Activated CD4-positive, alpha-beta T cell treated with anti-CD3 and anti-CD28 coated beads for 36 hours (primary cell): Measurements from ENCODE around the gene VKORC1. TPM values are rescaled to one million over a fixed set of nuclear protein-coding genes. Genes with fewer than 3 reads are reported as not detected.

ENCODE experiments used
- ATAC-seq: fragments of 200-7000 bp; cut with Tn5 transposase; one replicate; pipeline ENCODE4 v1.10.0; 2021; ENCODE audit warnings: mild to moderate bottlenecking, moderate library complexity
- CTCF ChIA-PET: fragments of 350-600 bp; sonication (Branson Sonifier 250); formaldehyde crosslinking; loops from one replicate; lab custom pipeline; 2021; ENCODE audit warnings: antibody characterized with exemption; lab: Charles Lee
- POLR2A ChIA-PET: fragments of 350-600 bp; sonication (Branson Sonifier 250); formaldehyde crosslinking; loops from one replicate; lab custom pipeline; 2021; ENCODE audit warnings: antibody characterized with exemption, inconsistent platforms; lab: Charles Lee
- DNase-seq: peaks from one replicate; pipeline ENCODE4 v3.0.0-alpha.2; 2020
- H3K27ac Mint-ChIP-seq: one replicate; pipeline ENCODE4 v1.8.0; 2021; ENCODE audit warnings: mixed read lengths
- H3K27me3 Mint-ChIP-seq: one replicate; pipeline ENCODE4 v1.8.0; 2021; ENCODE audit warnings: mixed read lengths
- H3K36me3 Mint-ChIP-seq: one replicate; pipeline ENCODE4 v1.8.0; 2021; ENCODE audit warnings: low read depth, mixed read lengths
- H3K4me1 Mint-ChIP-seq: one replicate; pipeline ENCODE4 v1.8.0; 2021; ENCODE audit warnings: mixed read lengths
- H3K4me3 Mint-ChIP-seq: one replicate; pipeline ENCODE4 v1.8.0; 2021; ENCODE audit warnings: mild to moderate bottlenecking, moderate library complexity, mixed read lengths
- H3K9me3 Mint-ChIP-seq: one replicate; pipeline ENCODE4 v1.8.0; 2021; ENCODE audit warnings: low read depth, mixed read lengths
- intact Hi-C, 2 experiments: fragments of 100-400 bp; cut with DNase I in 1 of 2; cut with micrococcal nuclease in 1 of 2; formaldehyde crosslinking; loops; one replicate each; pipeline versions ENCODE4 v1.14.2 to v1.15.1; 2022 to 2024; cut with DNase I, micrococcal nuclease
- total RNA-seq, 2 experiments: library from RNA; stranded (reverse); gene quantifications; one replicate each; pipeline ENCODE4 v1.2.3, GENCODE V29; 2021

The VKORC1 gene
- total RNA-seq, 2 experiments from 2014 or later: 59.6 to 64.2 TPM

DNA sequence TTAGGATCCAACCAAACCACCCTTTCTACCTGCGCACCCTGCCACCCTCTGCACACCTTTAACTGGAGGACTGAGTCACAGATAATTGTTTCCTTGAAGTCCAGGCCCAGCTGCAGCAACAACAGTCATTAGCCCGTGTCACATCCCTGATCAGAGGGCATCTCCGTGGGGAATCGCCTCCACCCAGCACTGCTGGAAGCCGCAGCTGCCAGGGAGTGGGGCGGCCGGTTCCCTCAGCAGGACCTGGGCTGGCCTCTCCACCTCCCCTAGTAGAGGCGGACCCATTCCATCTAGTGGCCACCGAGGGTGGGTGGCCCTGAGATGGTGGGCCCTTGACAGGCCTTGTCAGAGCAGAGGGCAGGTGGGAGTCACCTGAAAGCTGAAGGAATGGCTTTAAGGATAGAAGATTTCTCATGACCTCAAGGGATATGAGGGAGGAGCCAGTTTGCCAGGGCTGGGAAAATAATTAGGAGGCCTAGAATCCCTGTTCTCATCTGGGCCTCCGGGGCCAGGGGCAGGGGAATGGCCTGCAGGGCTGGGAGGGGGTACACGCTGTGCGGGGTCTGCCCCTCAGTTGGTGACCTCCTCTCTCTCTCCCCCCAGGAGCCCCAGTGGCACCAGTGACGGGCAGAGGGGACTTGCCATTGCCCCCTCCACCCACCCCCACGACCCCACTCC, 12.1 kb downstream of the VKORC1 start:
- Mint-ChIP-seq H3K27ac (peak overlapping the region; percentile 8), H3K9me3 (no peaks in the 10 kb centered on the region), H3K36me3 (peaks cover 24% of the 10 kb centered on the region), H3K4me1 (peaks cover 8% of the 10 kb centered on the region), H3K4me3 (no peak overlapping the region), H3K27me3 (no peaks in the 10 kb centered on the region)
- intact Hi-C loops: no loop called here
- CTCF ChIA-PET: interaction anchor here (1.0 kb wide), 1 partner anchor 60 kb away, joined by 3 read pairs; no protein-coding TSS in a partner anchor
- ATAC-seq (no peak), DNase-seq (no peak)
- POLR2A ChIA-PET: no interaction called here

GRCh38 chr16:31081428-31082351, 12.9 kb downstream of the VKORC1 start:
- Mint-ChIP-seq H3K9me3 (no peaks in the 10 kb centered on the region), H3K27me3 (no peaks in the 10 kb centered on the region), H3K36me3 (peaks cover 29% of the 10 kb centered on the region), H3K4me3 (no peak overlapping the region), H3K4me1 (peaks cover 8% of the 10 kb centered on the region), H3K27ac (peak overlapping the region; percentile 8)
- no peak for DNase-seq
- no peak for ATAC-seq
- ChIA-PET POLR2A (no interaction called here), CTCF (no interaction called here)
- intact Hi-C loops: no loop called here

DNA sequence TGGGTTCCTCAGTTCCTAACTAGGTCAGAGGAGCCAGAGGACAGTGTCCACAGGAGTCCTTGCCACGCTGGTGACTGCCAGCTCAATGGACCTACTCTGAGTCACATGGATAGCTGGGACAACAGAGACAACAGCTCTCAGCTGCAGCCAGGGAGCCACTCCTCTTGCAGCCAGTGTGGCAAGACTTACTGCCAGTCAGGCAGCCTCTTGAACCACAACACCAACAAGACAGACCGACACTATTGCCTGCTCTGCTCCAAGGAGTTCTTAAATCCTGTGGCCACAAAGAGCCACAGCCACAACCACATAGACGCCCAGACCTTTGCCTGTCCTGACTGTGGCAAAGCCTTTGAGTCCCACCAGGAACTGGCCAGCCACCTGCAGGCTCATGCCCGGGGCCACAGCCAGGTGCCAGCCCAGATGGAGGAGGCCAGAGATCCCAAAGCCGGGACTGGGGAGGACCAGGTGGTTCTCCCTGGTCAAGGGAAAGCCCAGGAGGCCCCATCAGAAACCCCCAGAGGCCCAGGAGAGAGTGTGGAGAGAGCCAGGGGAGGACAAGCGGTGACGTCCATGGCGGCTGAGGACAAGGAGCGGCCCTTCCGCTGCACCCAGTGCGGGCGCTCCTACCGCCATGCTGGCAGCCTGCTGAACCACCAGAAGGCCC, 13.7 kb downstream of the VKORC1 start:
- intact Hi-C loops: no loop called here
- no peak for ATAC-seq
- H3K4me3 Mint-ChIP-seq: no peak overlapping the region
- POLR2A ChIA-PET: no interaction called here
- no peak for DNase-seq
- no peak overlapping the region for H3K27ac Mint-ChIP-seq
- H3K36me3 Mint-ChIP-seq: peaks cover 32% of the 10 kb centered on the region
- H3K4me1 Mint-ChIP-seq: peaks cover 13% of the 10 kb centered on the region
- no peaks in the 10 kb centered on the region for H3K9me3 Mint-ChIP-seq
- H3K27me3 Mint-ChIP-seq: no peaks in the 10 kb centered on the region
- CTCF ChIA-PET: interaction anchor here (0.8 kb wide), 1 partner anchor 96 kb away, joined by 3 read pairs; no protein-coding TSS in a partner anchor

DNA sequence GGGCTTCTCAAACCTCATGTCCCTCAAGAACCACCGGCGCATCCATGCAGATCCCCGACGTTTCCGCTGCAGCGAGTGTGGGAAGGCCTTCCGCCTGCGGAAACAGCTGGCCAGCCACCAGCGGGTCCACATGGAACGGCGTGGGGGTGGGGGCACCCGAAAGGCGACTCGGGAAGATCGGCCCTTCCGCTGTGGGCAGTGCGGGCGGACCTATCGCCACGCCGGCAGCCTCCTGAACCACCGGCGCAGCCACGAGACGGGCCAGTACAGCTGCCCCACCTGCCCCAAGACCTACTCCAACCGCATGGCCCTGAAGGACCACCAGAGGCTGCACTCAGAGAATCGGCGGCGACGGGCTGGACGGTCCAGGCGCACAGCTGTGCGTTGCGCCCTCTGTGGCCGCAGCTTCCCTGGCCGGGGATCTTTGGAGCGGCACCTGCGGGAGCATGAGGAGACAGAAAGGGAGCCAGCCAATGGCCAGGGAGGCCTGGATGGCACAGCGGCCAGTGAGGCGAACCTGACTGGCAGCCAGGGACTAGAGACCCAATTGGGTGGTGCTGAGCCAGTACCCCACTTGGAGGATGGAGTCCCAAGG, 14.5 kb downstream of the VKORC1 start:
- ChIA-PET POLR2A (interaction anchor here (0.6 to 0.7 kb wide), 2 partner anchors 37 to 100 kb away, joined by 3 read pairs; partner anchors contain the start of gene KAT8), CTCF (interaction anchor here (0.8 kb wide), 1 partner anchor 96 kb away, joined by 3 read pairs; no protein-coding TSS in a partner anchor)
- H3K4me1 Mint-ChIP-seq: peaks cover 19% of the 10 kb centered on the region
- H3K27ac Mint-ChIP-seq: no peak overlapping the region
- no peak for DNase-seq
- H3K4me3 Mint-ChIP-seq: no peak overlapping the region
- H3K36me3 Mint-ChIP-seq: peaks cover 32% of the 10 kb centered on the region
- H3K9me3 Mint-ChIP-seq: no peaks in the 10 kb centered on the region
- H3K27me3 Mint-ChIP-seq: no peaks in the 10 kb centered on the region
- no peak for ATAC-seq
- intact Hi-C loops: no loop called here

DNA sequence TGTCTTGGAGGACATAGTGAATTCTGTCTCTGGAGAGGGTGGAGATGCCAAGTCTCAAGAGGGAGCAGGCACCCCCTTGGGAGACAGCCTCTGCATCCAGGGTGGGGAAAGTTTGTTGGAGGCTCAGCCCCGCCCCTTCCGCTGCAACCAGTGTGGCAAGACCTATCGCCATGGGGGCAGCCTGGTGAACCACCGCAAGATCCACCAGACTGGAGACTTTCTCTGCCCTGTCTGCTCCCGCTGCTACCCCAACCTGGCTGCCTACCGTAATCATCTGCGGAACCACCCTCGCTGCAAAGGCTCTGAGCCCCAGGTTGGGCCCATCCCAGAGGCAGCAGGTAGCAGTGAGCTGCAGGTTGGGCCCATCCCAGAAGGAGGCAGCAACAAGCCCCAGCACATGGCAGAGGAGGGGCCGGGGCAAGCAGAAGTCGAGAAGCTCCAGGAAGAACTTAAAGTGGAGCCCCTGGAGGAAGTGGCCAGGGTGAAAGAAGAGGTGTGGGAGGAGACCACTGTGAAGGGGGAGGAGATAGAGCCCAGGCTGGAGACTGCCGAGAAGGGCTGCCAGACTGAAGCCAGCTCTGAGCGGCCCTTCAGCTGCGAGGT, 15.2 kb downstream of the VKORC1 start:
- POLR2A ChIA-PET: interaction anchor here (0.6 to 0.7 kb wide), 2 partner anchors 38 to 101 kb away, joined by 3 read pairs; partner anchors contain the start of gene KAT8
- H3K36me3 Mint-ChIP-seq: peaks cover 38% of the 10 kb centered on the region
- ATAC-seq (no peak), DNase-seq (no peak)
- H3K27me3 Mint-ChIP-seq: no peaks in the 10 kb centered on the region
- no peak overlapping the region for H3K27ac Mint-ChIP-seq
- H3K4me3 Mint-ChIP-seq: no peak overlapping the region
- CTCF ChIA-PET: interaction anchor here (0.7 kb wide), 1 partner anchor 140 kb away, joined by 3 read pairs; no protein-coding TSS in a partner anchor
- H3K9me3 Mint-ChIP-seq: no peaks in the 10 kb centered on the region
- H3K4me1 Mint-ChIP-seq: peaks cover 25% of the 10 kb centered on the region
- intact Hi-C loops: no loop called here

- peaks cover 25% of the 10 kb centered on the region for H3K4me1 Mint-ChIP-seq
- DNase-seq (no peak), ATAC-seq (no peak)
- ChIA-PET CTCF (interaction anchor here (0.7 to 1.3 kb wide), 2 partner anchors 96 to 139 kb away, joined by 3 to 5 read pairs; no protein-coding TSS in a partner anchor), POLR2A (interaction anchor here (0.6 kb wide), 1 partner anchor 13 kb away, joined by 4 read pairs; no protein-coding TSS in a partner anchor)
- intact Hi-C loops: no loop called here
- H3K36me3 Mint-ChIP-seq: peaks cover 38% of the 10 kb centered on the region
- no peak overlapping the region for H3K27ac Mint-ChIP-seq
- no peak overlapping the region for H3K4me3 Mint-ChIP-seq
- H3K9me3 Mint-ChIP-seq: no peaks in the 10 kb centered on the region
- no peaks in the 10 kb centered on the region for H3K27me3 Mint-ChIP-seq
Observed at GRCh38 chr16:31078597-31079341, 15.8 kb downstream of the VKORC1 start.

DNA sequence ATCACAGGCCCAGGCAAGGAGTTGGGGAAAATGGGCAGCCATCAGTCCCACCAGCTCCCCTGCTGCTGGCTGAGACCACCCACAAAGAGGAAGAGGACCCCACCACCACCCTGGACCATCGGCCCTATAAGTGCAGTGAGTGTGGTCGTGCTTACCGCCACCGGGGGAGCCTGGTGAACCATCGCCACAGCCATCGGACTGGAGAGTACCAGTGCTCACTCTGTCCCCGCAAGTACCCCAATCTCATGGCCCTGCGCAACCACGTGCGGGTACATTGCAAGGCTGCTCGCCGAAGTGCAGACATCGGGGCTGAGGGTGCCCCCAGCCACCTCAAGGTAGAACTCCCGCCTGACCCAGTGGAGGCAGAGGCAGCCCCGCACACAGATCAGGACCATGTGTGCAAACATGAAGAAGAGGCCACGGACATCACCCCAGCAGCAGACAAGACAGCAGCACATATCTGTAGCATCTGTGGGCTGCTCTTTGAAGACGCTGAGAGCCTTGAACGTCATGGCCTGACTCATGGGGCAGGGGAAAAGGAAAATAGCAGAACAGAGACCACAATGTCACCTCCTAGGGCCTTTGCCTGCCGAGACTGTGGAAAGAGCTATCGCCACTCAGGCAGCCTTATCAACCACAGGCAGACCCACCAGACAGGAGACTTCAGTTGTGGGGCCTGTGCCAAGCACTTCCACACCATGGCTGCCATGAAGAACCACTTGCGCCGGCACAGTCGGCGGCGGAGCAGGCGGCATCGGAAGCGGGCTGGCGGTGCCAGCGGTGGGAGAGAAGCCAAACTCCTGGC, 16.8 kb downstream of the VKORC1 start:
- ChIA-PET POLR2A (interaction anchor here (0.6 kb wide), 1 partner anchor 14 kb away, joined by 4 read pairs; no protein-coding TSS in a partner anchor), CTCF (interaction anchor here (0.6 to 1.3 kb wide), 2 partner anchors 79 to 95 kb away, joined by 3 to 5 read pairs; no protein-coding TSS in a partner anchor)
- Mint-ChIP-seq H3K36me3 (peaks cover 38% of the 10 kb centered on the region), H3K27ac (no peak overlapping the region), H3K4me1 (peaks cover 25% of the 10 kb centered on the region), H3K9me3 (no peaks in the 10 kb centered on the region), H3K27me3 (no peaks in the 10 kb centered on the region), H3K4me3 (no peak overlapping the region)
- intact Hi-C loops: no loop called here
- DNase-seq (no peak), ATAC-seq (no peak)

DNA sequence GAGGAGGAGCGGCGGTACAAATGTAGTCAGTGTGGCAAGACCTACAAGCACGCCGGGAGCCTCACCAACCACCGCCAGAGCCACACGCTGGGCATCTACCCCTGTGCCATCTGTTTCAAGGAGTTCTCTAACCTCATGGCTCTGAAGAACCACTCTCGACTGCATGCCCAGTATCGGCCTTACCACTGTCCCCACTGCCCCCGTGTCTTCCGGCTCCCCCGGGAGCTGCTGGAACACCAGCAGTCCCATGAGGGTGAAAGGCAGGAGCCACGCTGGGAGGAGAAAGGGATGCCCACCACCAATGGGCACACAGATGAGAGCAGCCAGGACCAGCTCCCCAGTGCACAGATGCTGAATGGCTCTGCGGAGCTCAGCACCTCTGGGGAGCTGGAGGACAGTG, 17.6 kb downstream of the VKORC1 start:
- ATAC-seq (no peak), DNase-seq (no peak)
- H3K9me3 Mint-ChIP-seq: no peaks in the 10 kb centered on the region
- H3K27me3 Mint-ChIP-seq: no peaks in the 10 kb centered on the region
- ChIA-PET POLR2A (no interaction called here), CTCF (interaction anchor here (1.3 kb wide), 1 partner anchor 95 kb away, joined by 5 read pairs; no protein-coding TSS in a partner anchor)
- H3K36me3 Mint-ChIP-seq: peaks cover 43% of the 10 kb centered on the region
- no peak overlapping the region for H3K27ac Mint-ChIP-seq
- peaks cover 27% of the 10 kb centered on the region for H3K4me1 Mint-ChIP-seq
- H3K4me3 Mint-ChIP-seq: no peak overlapping the region
- intact Hi-C loops: no loop called here

- ChIA-PET POLR2A (no interaction called here), CTCF (interaction anchor here (0.7 kb wide), 1 partner anchor 41 kb away, joined by 5 read pairs; the partner anchor contains the start of gene KAT8)
- Mint-ChIP-seq H3K9me3 (no peaks in the 10 kb centered on the region), H3K4me3 (peak overlapping the region; percentile 97), H3K27me3 (no peaks in the 10 kb centered on the region), H3K36me3 (peaks cover 44% of the 10 kb centered on the region), H3K27ac (no peak overlapping the region), H3K4me1 (peaks cover 32% of the 10 kb centered on the region)
- intact Hi-C loops: no loop called here
- DNase-seq (no peak), ATAC-seq (no peak)
Observed at GRCh38 chr16:31076319-31076718, 18.3 kb downstream of the VKORC1 start.
